ENCODE results near the gene HEYL.
A peak's percentile ranks its signal among the peaks of the same experiment; 100 is the strongest.

Gene HEYL

GRCh38 chr1:39666772-39667171 lies 27.3 kb upstream of the HEYL start:
- no peak for DNase-seq (ENCODE audit: low read depth in 2 of 2)

DNA sequence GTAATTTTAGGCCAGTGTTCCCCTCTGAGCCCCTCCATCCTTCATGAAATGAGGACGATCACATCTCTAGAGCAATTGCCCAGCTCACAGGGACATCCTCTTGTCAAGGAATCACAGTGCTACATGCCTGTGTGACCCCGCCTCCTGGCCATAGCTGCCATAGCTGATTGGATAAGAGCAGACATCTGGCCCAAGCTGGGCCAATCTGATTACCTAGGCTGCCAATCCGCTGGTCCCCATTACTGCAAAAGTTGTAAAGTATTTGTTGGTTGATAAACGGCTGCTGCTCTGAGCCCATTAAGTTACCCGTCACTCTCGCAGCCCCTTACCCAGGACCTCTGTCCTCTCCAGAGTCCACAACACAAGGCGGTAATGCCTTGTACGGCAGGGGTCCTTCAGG lies 24.1 kb upstream of the HEYL start:
- no peak for DNase-seq (ENCODE audit: low read depth in 2 of 2)

DNA sequence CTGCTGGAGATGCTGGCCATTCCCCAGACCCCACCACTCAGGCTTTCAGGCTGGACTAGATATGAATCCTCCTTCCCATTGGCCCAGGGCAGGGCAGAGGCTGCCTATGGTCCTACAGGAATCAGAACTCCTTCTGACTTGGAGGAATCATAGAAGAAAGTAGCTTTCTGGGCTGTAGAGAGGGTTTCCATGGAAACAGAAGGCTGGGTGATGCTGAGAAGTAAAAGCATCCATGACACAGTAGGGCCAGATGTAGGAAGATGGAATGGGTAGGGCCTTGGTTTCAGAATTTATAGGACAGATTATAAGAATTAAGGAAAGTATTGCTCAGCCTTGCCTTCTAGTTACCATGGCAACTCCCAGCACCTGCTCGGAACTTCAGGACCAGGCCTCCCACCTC lies 23.4 kb upstream of the HEYL start:
- no peak for DNase-seq (ENCODE audit: low read depth in 2 of 2)

DNA sequence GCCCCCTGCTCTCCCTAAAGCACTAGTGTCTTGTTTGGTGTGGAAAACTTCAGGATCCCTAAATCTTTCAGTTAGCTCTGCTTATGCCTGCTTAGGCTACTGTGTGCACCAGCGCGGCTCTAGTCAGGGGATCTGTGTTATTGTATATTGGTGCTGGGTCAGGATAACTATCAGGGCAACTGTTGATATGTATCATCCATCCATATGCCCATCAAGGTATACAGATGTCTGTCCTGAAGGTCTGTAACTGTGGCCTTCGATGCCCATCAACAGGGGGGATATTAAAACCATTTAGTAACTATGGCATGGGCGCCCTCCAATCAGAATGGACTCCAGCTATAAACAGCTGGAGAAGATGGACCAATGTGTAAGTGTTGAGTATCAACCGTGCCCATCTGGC lies 20.1 kb upstream of the HEYL start:
- no peak for DNase-seq (ENCODE audit: low read depth in 2 of 2)

- DNase-seq (ENCODE audit: low read depth in 2 of 2): no peak
Measured at GRCh38 chr1:39659110-39659509, 19.7 kb upstream of the HEYL start.

- DNase-seq (ENCODE audit: low read depth in 2 of 2): peak; percentile 29 to 35
Measured at GRCh38 chr1:39657923-39658485, 18.6 kb upstream of the HEYL start.

DNA sequence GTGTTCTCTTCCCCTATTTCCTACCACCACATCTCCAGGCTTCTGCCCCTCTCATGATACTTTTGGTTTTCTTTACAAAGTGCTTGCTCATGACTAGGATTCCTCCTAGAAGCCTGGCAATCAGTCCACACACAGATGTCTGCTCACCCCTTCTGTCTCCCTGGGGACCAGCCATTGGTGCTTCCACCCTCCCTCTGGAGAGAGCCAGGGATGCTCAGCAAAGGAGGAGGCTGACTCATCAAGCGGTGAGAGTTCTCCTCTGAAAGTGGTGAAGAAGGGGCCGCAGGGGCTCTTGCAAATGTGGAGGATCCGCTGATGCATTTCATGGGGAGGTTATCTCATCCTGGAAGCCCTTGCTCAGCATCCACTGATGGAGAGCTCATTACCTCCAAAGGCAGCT lies 18.0 kb upstream of the HEYL start:
- no peak for DNase-seq (ENCODE audit: low read depth in 2 of 2)

- no peak for DNase-seq (ENCODE audit: low read depth in 2 of 2)
Measured at GRCh38 chr1:39656391-39656790, 16.9 kb upstream of the HEYL start.

- DNase-seq (ENCODE audit: low read depth in 2 of 2): no peak
Measured at GRCh38 chr1:39655578-39656268, 16.3 kb upstream of the HEYL start.

- DNase-seq (ENCODE audit: low read depth in 2 of 2): no peak
Measured at GRCh38 chr1:39654291-39654690, 14.8 kb upstream of the HEYL start.

GRCh38 chr1:39653546-39654031 lies 14.1 kb upstream of the HEYL start:
- peak; percentile 51 to 59 for DNase-seq (ENCODE audit: low read depth in 2 of 2)

DNA sequence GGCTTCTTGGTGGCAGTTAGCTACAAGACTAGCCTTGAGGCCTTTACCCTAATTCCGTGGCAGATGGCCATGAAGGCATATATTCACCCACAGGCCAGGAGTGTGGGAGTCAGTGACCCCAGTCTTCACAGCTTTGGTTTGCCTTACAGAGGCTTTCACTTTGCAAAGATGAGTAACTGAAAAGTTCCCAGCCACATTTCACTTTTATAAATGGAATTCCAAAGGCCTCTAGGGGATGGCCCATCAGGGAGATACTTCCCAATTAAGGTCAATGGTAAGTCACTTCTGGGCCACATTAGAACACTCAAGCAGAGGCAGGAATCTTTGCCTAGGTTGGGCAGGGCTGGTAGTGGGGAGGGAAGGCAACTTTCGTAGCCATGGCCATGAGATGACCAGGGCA lies 13.1 kb upstream of the HEYL start:
- no peak for DNase-seq (ENCODE audit: low read depth in 2 of 2)

- DNase-seq (ENCODE audit: low read depth in 2 of 2): no peak
Measured at GRCh38 chr1:39652105-39652504, 12.7 kb upstream of the HEYL start.

DNA sequence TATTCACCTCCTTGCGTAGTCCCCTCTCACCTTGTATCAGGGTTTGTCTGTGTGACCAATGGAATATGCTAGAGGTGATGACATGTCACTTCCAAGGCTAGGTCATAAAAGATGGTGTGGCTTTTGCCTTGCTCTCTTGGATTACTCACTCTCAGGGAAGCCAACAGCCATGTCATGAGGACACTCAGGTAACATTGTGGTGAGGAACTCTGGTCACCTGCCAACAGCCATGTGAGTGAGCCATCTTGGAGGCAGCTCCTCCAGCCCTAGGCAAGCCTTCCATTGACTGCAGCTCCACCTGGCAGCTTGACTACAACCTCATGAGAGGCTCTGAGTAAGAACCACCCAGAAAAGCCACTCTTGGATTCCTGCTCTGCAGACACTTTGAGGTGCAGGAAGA lies 11.0 kb upstream of the HEYL start:
- no peak for DNase-seq (ENCODE audit: low read depth in 2 of 2)

GRCh38 chr1:39649636-39650185 lies 10.3 kb upstream of the HEYL start:
- DNase-seq (ENCODE audit: low read depth in 2 of 2): no peak

DNA sequence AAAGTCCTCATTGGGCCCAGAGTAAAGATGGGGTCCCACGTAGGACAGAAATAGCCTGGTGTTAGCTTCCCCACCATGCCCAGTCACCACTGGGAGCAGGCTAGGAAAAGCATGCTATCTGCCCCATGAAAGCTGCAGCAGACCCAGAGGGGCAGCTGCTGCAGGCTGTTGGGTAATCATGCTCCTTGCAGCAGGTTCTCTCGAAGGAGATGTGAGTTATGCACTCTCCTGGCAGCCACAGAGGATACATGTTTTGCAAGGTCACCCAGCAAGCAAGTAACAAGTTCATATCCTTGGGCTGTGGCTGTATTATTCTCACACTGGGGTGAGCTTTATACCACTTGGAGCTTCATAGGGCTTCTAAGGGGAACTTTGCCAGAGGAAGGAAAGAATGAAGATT lies 9.1 kb upstream of the HEYL start:
- no peak for DNase-seq (ENCODE audit: low read depth in 2 of 2)

DNA sequence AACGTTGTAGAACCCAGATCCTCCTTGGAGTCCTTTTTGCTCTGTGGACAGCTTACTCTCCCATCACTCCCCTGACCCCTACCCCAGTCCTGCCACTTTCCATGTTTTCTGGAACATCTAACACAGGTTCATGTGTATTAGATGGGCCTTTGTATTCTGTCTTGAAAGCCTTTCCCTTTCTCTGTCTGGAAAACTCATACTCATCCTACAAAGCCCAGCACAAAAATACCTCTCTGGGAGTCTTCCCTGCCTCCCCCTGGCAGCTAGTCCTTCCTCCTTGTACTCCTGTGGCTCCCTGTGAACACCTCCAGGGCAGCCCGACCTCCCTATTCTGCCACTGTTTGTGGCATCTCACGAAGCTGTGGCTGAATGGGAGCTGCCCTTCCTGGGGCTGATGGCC lies 7.8 kb upstream of the HEYL start:
- DNase-seq (ENCODE audit: low read depth in 2 of 2): no peak

- no peak for DNase-seq (ENCODE audit: low read depth in 2 of 2)
Measured at GRCh38 chr1:39646232-39647081, 7.0 kb upstream of the HEYL start.

GRCh38 chr1:39645411-39646043 lies 6.1 kb upstream of the HEYL start:
- DNase-seq (ENCODE audit: low read depth in 2 of 2): no peak

GRCh38 chr1:39643705-39644104 lies 4.3 kb upstream of the HEYL start:
- no peak for DNase-seq (ENCODE audit: low read depth in 2 of 2)

DNA sequence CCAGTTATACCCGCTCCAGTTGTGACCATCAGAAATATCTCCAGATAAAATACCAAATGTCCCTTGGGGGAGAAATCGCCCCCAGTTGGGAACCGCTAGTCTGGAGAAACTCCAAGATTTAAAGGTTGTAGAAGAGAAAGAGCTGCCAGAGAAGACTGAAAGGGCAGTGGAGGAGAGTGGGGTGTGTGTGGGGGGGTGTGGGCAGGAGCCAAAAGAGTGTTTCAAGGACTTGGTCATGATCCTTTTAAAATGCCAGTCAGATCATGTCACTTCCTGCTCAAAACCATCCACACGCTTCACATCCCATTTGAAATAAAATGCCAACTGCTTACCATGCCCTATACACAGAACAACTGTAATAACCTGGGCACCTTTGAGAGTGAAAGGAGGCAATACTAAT lies 3.4 kb upstream of the HEYL start:
- no peak for DNase-seq (ENCODE audit: low read depth in 2 of 2)

DNA sequence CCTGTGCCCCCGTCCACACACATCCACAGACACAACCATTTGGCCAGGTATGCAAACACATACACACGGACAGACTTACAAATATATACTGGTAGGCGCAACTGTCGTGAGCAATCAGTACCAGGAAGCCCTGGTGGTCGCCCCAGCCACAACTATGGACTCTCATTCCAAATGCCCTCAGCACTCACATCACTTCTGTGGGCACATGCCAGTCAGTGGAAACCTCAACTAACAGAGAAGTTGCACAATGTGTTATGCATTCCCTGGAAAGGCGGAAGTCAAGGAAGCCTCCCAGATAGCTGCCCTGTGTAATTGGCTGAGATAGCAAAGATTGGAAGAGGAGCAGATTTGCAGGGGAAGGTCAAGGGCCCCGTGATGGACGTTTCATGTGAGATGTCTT lies 1.4 kb upstream of the HEYL start:
- DNase-seq (ENCODE audit: low read depth in 2 of 2): no peak

Data from stimulated activated CD8-positive, alpha-beta memory T cell treated with anti-CD3 and anti-CD28 coated beads, Interleukin-2, amount 100 ng/mL, for 1 hour (primary cell).